K562 (cell line): ENCODE data around the gene MPP7. TPM values are rescaled to one million over a fixed set of nuclear protein-coding genes. Genes with fewer than 3 reads are reported as not detected.

Experiments used
- ATAC-seq: fragments of 200-7000 bp; cut with Tn5 transposase; 3 replicates; pipeline ENCODE4 v1.9.1; 2020; ENCODE audit warnings: moderate library complexity
- BruUV-seq: library from RNA; stranded (reverse); fragments of 400-500 nt; replicated peaks from 2 replicates; lab custom pipeline; 2021; lab: Mats Ljungman, UMichigan
- CTCF ChIA-PET: fragments of 300-600 bp; formaldehyde crosslinking; extraction: SDS; loops from one replicate; lab custom pipeline; 2021; ENCODE audit warnings: low intra/inter-chr PET ratio; lab: Yijun Ruan, JAX
- POLR2A ChIA-PET: fragments of 300-600, 350-650 bp; sonication (Branson Sonifier 250); formaldehyde crosslinking; extraction: SDS; loops from one replicate; lab custom pipeline; 2021; ENCODE audit warnings: antibody characterized with exemption, inconsistent platforms; lab: Yijun Ruan, JAX
- DNase-seq, 4 experiments: peaks; one replicate each; pipeline versions ENCODE4 v3.0.0 to v3.0.0-alpha.2; 2011 to 2018; ENCODE audit warnings: low spot score in 3 of 4, mixed read lengths in 3 of 4; ENCODE audit errors: extremely low read depth in 1 of 4
- FAIRE-seq: peaks from 2 replicates; lab custom pipeline; 2011; peaks lifted over from hg19 to GRCh38; lab: Jason Lieb, UNC
- H2AFZ ChIP-seq: 2 replicates; pipeline ENCODE4 v1.6.0; 2011; ENCODE audit warnings: low read depth, low read length, control low read depth, inconsistent platforms
- H3K27ac ChIP-seq: fragments of 200-600 bp; 3 replicates; pipeline ENCODE4 v1.8.0; 2011; ENCODE audit warnings: low read depth, mild to moderate bottlenecking, control low read depth, inconsistent platforms, low read length, moderate library complexity, mixed read lengths; ENCODE audit errors: extremely low read depth
- H3K27me3 ChIP-seq, 2 experiments: fragments of 300-600 bp in 1 of 2; 2 replicates in 1 of 2; 3 replicates in 1 of 2; pipeline versions ENCODE4 v1.6.0 to v1.8.0; 2011; ENCODE audit warnings: inconsistent platforms in 2 of 2, low read length in 2 of 2, mild to moderate bottlenecking in 1 of 2, mixed read lengths in 1 of 2, moderate library complexity in 1 of 2; ENCODE audit not compliant: control insufficient read depth in 2 of 2, insufficient read depth in 2 of 2
- H3K36me3 ChIP-seq: fragments of 300-600 bp; 3 replicates; pipeline ENCODE4 v1.8.0; 2011; ENCODE audit warnings: mild to moderate bottlenecking, low read length, inconsistent platforms; ENCODE audit not compliant: control insufficient read depth, insufficient read depth
- H3K4me1 ChIP-seq, 2 experiments: fragments of 200-600 bp in 1 of 2; replicated peaks in 1 of 2; 2 replicates in 1 of 2; 3 replicates in 1 of 2; pipeline versions ENCODE4 v1.5.1 to v1.8.0; 2011; ENCODE audit warnings: inconsistent platforms in 2 of 2, low read length in 2 of 2, mild to moderate bottlenecking in 1 of 2, mixed read lengths in 1 of 2, moderate library complexity in 1 of 2; ENCODE audit not compliant: control insufficient read depth in 2 of 2, insufficient read depth in 2 of 2
- H3K4me2 ChIP-seq: 2 replicates; pipeline ENCODE4 v1.6.1; 2011; ENCODE audit warnings: low read length, control low read depth, inconsistent platforms, mixed read lengths; ENCODE audit not compliant: insufficient read depth
- H3K4me3 ChIP-seq: fragments of 200-600 bp; sonication (generic), shearing (Covaris generic); 2 replicates; pipeline ENCODE4 v1.5.1; 2016; ENCODE audit warnings: control low read depth, inconsistent platforms
- H3K79me2 ChIP-seq: fragments of 200-600 bp; 3 replicates; pipeline ENCODE4 v1.8.0; 2011; ENCODE audit warnings: low read length, inconsistent platforms; ENCODE audit not compliant: control insufficient read depth, insufficient read depth
- H3K9ac ChIP-seq, 2 experiments: 2 replicates each; pipeline versions ENCODE4 v1.6.0 to v1.6.1; 2011; ENCODE audit warnings: low read depth in 2 of 2, low read length in 2 of 2, control low read depth in 1 of 2, inconsistent platforms in 1 of 2, mild to moderate bottlenecking in 1 of 2, mixed read lengths in 1 of 2; ENCODE audit not compliant: insufficient read depth in 1 of 2
- H3K9me1 ChIP-seq: one replicate; pipeline ENCODE4 v1.6.0; 2011; ENCODE audit warnings: inconsistent platforms, mild to moderate bottlenecking, low read length, moderate library complexity; ENCODE audit not compliant: control insufficient read depth, insufficient read depth
- H3K9me3 ChIP-seq: replicated peaks from 2 replicates; pipeline ENCODE4 v1.5.1; 2011; ENCODE audit warnings: low read depth, low read length, inconsistent platforms; ENCODE audit not compliant: control insufficient read depth, insufficient read depth
- H4K20me1 ChIP-seq: replicated peaks from 2 replicates; pipeline ENCODE4 v1.6.1; 2011; ENCODE audit warnings: low read length, inconsistent platforms, mixed read lengths; ENCODE audit not compliant: control insufficient read depth, insufficient read depth
- ETV6 ChIP-seq, 3 experiments: fragments of 150-350 bp in 1 of 3; sonication (generic) in 1 of 3; formaldehyde crosslinking in 1 of 3; IDR thresholded peaks; 2 replicates each; pipeline versions ENCODE4 v1.6.1 to v1.8.0; 2014 to 2022; ENCODE audit warnings: borderline replicate concordance in 2 of 3, low read depth in 2 of 3, antibody characterized with exemption in 1 of 3, low read length in 1 of 3, mild to moderate bottlenecking in 1 of 3, missing genetic modification reagents in 1 of 3
- ZNF140 ChIP-seq: fragments of 250-450 bp; sonication (Bioruptor Pico); IDR thresholded peaks from 2 replicates; pipeline ENCODE4 v1.8.0; 2021; ENCODE audit warnings: moderate library complexity, mild to moderate bottlenecking, inconsistent platforms
- ZNF143 ChIP-seq: sonication (generic); formaldehyde crosslinking; IDR thresholded peaks from 2 replicates; pipeline ENCODE4 v1.9.0; 2022; ENCODE audit warnings: mild to moderate bottlenecking, missing genetic modification reagents
- ZNF766 ChIP-seq: fragments of 200-800 bp; sonication (Bioruptor generic); conservative IDR thresholded peaks from 2 replicates; pipeline ENCODE4 v1.6.1; 2016; ENCODE audit warnings: missing genetic modification characterization, missing compliant biosample characterization
- ZNF778 ChIP-seq: fragments of 450-650 bp; formaldehyde crosslinking; IDR thresholded peaks from 2 replicates; pipeline ENCODE4 v1.4.0; 2020; ENCODE audit warnings: mild to moderate bottlenecking, moderate library complexity
- WGBS: fragments of 100-300 bp; shearing (Covaris generic); methylation state at CpG from one replicate; pipeline ENCODE4 v1.1.6; 2016; ENCODE audit warnings: low coverage, mixed read lengths; ENCODE audit not compliant: insufficient coverage; ENCODE audit errors: missing lambda C conversion rate; 5-methylcytosine and 5-hydroxymethylcytosine counted together
- in situ Hi-C: fragments of 300-500 bp; cut with MboI; formaldehyde crosslinking; loops from 4 replicates; pipeline ENCODE4 v1.15.0; 2018; ENCODE audit warnings: inconsistent platforms, mixed read lengths
- intact Hi-C: fragments of 100-400 bp; cut with micrococcal nuclease; formaldehyde crosslinking; loops from 2 replicates; pipeline ENCODE4 v1.14.2; 2022
- polyA plus RNA-seq, 8 experiments: library from polyadenylated mRNA; depleted of rRNA in 4 of 8; stranded (reverse) in 5 of 8; unstranded in 3 of 8; fragments of >200 nt; fragmentation: Nextera tagmentation in 2 of 8; fragmentation: Illumina TruSeq in 1 of 8; extraction: Ambion mirVana in 2 of 8; extraction: Trizol in 1 of 8; gene quantifications; 2 replicates each; pipeline versions ENCODE4 v1.2.1 to v1.2.3, GENCODE V29; 2011 to 2014; ENCODE audit warnings: inconsistent platforms in 1 of 8, missing spikeins in 1 of 8
- total RNA-seq, 7 experiments: library from RNA; depleted of rRNA in 6 of 7; stranded (reverse); fragments of >200 nt in 6 of 7; fragmentation: Illumina TruSeq in 2 of 7; extraction: Trizol in 2 of 7; gene quantifications; 2 replicates each; pipeline versions ENCODE4 v1.2.1 to v1.2.3, GENCODE V29; 2011 to 2021; ENCODE audit warnings: low replicate concordance in 1 of 7
- TF ChIP-seq, protein P1 (sequence below): fragments of 250-450 bp; sonication (Bioruptor Pico); IDR thresholded peaks from 2 replicates; pipeline ENCODE4 v1.8.0; 2021; ENCODE audit warnings: moderate library complexity, mild to moderate bottlenecking, inconsistent platforms
- TF ChIP-seq, protein P2 (sequence below): sonication (generic); formaldehyde crosslinking; IDR thresholded peaks from 2 replicates; pipeline ENCODE4 v1.8.1; 2023; ENCODE audit warnings: mild to moderate bottlenecking, missing genetic modification reagents, moderate library complexity
- TF ChIP-seq, protein P3 (sequence below): sonication (generic); formaldehyde crosslinking; IDR thresholded peaks from 2 replicates; pipeline ENCODE4 v1.8.1; 2023; ENCODE audit warnings: missing genetic modification reagents, mild to moderate bottlenecking, borderline replicate concordance

MPP7 gene
- total and polyA plus RNA-seq, 9 of the 15 experiments (the other 6 are each of a cell fraction or from before 2014, with no cell fraction given) = 0.03 to 0.50 (median 0.23) TPM

DNA sequence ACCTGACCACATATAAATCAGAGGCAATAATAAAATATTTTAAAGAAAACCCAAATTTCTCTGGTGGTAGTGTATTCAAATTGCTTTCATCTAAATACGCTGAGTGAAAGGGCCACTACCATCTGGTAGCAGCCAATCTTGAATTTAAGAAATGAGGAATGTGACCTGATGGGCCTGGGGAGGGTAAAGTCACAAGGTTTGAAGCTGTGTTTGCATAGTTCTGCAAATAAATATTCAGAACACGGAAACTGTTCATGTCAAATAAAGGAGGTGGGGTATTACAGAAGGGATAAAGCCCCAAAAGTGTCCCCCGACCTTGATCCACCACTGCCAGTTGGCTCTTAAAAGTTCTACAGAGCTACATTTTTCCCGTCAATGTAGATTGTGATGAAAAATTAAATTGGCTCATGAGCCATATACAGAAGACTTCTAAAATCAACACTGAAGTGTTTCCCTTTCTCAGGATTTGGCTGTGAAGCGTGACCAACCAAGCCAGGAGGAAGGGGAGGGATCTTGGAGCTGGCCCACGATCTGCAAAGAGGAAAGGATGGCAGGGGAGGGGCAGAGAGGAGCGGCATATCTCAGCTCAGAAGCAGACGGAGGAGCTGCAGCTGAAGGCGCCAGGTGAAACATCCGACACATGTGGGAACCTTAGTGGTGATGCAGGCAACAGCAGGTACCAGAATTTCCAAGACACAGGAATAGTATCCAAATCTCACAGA, 39.6 kb downstream of the MPP7 start:
- Histone ChIP-seq H3K4me2 (no peak overlapping the region), H3K36me3 (no peaks in the 10 kb centered on the region), H2AFZ (no peak overlapping the region), H3K9me1 (no peaks in the 10 kb centered on the region), H3K79me2 (no peaks in the 10 kb centered on the region), H3K9me3 (no peaks in the 10 kb centered on the region), H3K9ac (no peak overlapping the region), H3K4me3 (no peak overlapping the region), H3K4me1 (no peaks in the 10 kb centered on the region), H3K27ac (no peak overlapping the region), H4K20me1 (no peaks in the 10 kb centered on the region), H3K27me3 (no peaks in the 10 kb centered on the region; a peak in 1 of 5 replicates)
- no TSS peak for BruUV-seq
- in situ Hi-C loops (no loop called here), intact Hi-C loops (no loop called here)
- CTCF ChIA-PET = no interaction called here
- no peak for FAIRE-seq
- no peak for DNase-seq
- TF ChIP-seq ZNF766 (CRISPR knock-in tag) (no peak), ZNF140 (CRISPR knock-in tag) (no peak), ZNF143 (CRISPR knock-in tag) (no peak)
- TF ChIP-seq, protein P1, sequence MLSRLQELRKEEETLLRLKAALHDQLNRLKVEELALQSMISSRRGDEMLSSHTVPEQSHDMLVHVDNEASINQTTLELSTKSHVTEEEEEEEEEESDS (CRISPR knock-in tag) = no peak
- 0% methylated on average over 10 of the region's 10 CpGs for WGBS
- POLR2A ChIA-PET = no interaction called here
- ATAC-seq = no peak

DNA sequence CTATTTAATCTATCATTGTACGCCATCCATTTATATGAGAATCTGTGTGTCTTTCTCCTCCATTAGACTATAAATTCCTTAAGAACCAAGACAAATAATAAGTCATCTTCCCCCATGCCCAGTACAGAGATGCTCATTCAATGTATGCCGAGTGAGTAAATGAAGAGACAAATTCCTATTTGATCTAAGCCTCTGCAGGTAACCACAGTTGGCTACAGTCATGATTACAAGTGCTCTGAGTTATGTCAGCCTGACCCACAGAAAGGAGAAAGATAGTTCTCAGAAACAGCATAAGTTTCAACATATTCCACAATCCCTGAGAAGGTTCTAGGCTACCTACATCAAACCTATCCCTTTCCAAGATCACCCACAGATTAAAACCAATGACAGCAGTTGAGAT, 46.1 kb downstream of the MPP7 start:
- CTCF ChIA-PET = no interaction called here
- Histone ChIP-seq H3K4me2 (no peak overlapping the region), H2AFZ (no peak overlapping the region), H3K9me1 (no peaks in the 10 kb centered on the region), H3K4me3 (no peak overlapping the region), H3K79me2 (no peaks in the 10 kb centered on the region), H3K4me1 (no peaks in the 10 kb centered on the region), H3K9me3 (no peaks in the 10 kb centered on the region), H3K27me3 (peaks cover 2 to 3% of the 10 kb centered on the region in 2 experiments; a peak in 2 of 5 replicates), H3K27ac (no peak overlapping the region), H4K20me1 (no peaks in the 10 kb centered on the region), H3K36me3 (no peaks in the 10 kb centered on the region), H3K9ac (no peak overlapping the region)
- intact Hi-C loops (no loop called here), in situ Hi-C loops (no loop called here)
- FAIRE-seq (no peak), ATAC-seq (no peak), DNase-seq (no peak)
- no TSS peak for BruUV-seq
- 0% methylated on average over 2 of the region's 2 CpGs for WGBS
- POLR2A ChIA-PET = no interaction called here
- TF ChIP-seq, protein P2, sequence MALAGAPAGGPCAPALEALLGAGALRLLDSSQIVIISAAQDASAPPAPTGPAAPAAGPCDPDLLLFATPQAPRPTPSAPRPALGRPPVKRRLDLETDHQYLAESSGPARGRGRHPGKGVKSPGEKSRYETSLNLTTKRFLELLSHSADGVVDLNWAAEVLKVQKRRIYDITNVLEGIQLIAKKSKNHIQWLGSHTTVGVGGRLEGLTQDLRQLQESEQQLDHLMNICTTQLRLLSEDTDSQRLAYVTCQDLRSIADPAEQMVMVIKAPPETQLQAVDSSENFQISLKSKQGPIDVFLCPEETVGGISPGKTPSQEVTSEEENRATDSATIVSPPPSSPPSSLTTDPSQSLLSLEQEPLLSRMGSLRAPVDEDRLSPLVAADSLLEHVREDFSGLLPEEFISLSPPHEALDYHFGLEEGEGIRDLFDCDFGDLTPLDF (CRISPR knock-in tag) = no peak
- TF ChIP-seq ETV6 (IDR thresholded peaks at IDR 0.05; ENCODE audit: borderline replicate concordance in 1 of 2, low read depth in 2 of 2, low read length in 1 of 2) (no peak), ETV6 (CRISPR knock-in tag; IDR thresholded peaks at IDR 0.05; ENCODE audit: borderline replicate concordance) (no peak), ZNF778 (CRISPR knock-in tag) (no peak)
- TF ChIP-seq, protein P3, sequence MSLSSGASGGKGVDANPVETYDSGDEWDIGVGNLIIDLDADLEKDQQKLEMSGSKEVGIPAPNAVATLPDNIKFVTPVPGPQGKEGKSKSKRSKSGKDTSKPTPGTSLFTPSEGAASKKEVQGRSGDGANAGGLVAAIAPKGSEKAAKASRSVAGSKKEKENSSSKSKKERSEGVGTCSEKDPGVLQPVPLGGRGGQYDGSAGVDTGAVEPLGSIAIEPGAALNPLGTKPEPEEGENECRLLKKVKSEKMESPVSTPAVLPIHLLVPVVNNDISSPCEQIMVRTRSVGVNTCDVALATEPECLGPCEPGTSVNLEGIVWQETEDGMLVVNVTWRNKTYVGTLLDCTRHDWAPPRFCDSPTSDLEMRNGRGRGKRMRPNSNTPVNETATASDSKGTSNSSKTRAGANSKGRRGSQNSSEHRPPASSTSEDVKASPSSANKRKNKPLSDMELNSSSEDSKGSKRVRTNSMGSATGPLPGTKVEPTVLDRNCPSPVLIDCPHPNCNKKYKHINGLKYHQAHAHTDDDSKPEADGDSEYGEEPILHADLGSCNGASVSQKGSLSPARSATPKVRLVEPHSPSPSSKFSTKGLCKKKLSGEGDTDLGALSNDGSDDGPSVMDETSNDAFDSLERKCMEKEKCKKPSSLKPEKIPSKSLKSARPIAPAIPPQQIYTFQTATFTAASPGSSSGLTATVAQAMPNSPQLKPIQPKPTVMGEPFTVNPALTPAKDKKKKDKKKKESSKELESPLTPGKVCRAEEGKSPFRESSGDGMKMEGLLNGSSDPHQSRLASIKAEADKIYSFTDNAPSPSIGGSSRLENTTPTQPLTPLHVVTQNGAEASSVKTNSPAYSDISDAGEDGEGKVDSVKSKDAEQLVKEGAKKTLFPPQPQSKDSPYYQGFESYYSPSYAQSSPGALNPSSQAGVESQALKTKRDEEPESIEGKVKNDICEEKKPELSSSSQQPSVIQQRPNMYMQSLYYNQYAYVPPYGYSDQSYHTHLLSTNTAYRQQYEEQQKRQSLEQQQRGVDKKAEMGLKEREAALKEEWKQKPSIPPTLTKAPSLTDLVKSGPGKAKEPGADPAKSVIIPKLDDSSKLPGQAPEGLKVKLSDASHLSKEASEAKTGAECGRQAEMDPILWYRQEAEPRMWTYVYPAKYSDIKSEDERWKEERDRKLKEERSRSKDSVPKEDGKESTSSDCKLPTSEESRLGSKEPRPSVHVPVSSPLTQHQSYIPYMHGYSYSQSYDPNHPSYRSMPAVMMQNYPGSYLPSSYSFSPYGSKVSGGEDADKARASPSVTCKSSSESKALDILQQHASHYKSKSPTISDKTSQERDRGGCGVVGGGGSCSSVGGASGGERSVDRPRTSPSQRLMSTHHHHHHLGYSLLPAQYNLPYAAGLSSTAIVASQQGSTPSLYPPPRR (CRISPR knock-in tag) = no peak
